Measurements from ENCODE around the gene SPDYC. TPM values are rescaled to one million over a fixed set of nuclear protein-coding genes. Genes with fewer than 3 reads are reported as not detected.

The SPDYC gene
- total RNA-seq, 2 donors from 2014 or later, result not detected

DNA sequence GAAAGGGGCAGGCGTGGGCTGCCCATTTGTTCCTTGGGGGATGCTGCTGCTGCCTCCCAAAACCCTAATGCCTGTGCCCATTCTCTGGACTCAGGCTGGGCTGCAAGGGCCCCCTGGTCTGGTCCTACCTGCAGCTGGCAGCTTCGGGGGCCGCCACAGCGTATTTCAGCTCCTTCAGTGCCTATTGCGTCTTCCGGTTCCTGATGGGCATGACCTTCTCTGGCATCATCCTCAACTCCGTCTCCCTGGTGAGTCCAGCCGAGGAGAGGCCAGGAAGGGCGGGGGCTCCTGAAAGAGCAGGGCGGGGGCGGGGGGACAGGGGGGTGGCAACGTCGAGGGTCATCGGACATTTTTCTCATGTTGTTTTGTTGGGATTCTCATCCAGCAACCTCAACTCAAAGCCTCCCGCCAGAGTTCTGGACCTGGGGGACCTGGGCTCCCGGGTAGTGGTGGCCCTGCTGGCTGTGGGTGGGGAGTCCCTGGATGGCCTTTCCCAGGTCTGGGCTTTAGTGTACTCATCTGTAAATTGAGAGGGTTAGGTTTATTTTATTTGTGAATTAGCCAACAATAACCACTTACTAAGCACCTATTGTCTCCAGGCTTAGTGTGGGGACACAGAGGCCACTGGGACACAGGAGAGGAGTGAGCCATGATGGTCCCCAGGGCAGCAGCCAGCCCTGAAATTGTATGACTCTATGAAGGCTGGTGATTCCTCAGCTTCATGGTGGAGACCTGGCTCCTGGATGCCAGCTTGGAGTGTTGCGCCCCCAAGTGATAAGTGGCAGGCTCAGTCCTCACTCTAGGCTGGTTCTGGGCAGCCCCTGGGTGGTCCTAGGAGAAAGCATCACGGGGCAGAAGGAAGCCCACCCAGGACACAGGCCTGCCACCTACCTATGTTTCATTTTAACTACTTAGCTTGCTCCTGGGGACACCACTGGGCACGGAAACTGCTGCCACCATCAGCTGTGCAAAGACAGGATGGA is 47.7 kb downstream of the SPDYC start:
- ATAC-seq (ENCODE audit: insufficient number of reproducible peaks, low FRiP score, low read depth), result no peak
- Histone ChIP-seq H3K9me3 (no peaks in the 10 kb centered on the region), H3K4me3 (no peak overlapping the region), H3K27me3 (replicated peaks; ENCODE audit: insufficient read depth) (no peaks in the 10 kb centered on the region), H3K27ac (no peak overlapping the region), H3K4me1 (ENCODE audit: control insufficient read depth in 1 of 2, low read depth in 2 of 2) (no peaks in the 10 kb centered on the region), H3K36me3 (no peaks in the 10 kb centered on the region)
- no peak for DNase-seq (ENCODE audit: low spot score)
- TF ChIP-seq, protein P1, sequence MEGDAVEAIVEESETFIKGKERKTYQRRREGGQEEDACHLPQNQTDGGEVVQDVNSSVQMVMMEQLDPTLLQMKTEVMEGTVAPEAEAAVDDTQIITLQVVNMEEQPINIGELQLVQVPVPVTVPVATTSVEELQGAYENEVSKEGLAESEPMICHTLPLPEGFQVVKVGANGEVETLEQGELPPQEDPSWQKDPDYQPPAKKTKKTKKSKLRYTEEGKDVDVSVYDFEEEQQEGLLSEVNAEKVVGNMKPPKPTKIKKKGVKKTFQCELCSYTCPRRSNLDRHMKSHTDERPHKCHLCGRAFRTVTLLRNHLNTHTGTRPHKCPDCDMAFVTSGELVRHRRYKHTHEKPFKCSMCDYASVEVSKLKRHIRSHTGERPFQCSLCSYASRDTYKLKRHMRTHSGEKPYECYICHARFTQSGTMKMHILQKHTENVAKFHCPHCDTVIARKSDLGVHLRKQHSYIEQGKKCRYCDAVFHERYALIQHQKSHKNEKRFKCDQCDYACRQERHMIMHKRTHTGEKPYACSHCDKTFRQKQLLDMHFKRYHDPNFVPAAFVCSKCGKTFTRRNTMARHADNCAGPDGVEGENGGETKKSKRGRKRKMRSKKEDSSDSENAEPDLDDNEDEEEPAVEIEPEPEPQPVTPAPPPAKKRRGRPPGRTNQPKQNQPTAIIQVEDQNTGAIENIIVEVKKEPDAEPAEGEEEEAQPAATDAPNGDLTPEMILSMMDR (IDR thresholded peaks at IDR 0.05), result no peak

DNA sequence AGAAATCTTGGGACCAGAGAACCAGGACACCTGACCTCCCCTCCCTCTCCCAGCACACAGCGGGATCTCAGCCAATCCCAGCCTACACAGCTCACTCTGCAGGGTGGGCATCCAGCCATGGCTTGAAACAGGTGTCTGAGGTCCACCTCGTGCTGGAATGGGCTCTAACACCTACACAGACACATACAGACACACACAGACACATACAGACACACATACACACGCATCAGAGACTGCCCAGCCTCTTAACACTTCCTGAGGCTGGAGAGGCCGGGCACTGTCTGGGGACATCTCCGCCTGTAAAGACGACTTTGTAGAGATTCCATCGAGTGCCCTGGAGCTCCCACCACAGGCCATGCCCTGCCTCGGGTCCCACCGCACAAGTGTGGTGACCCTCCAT is 48.4 kb downstream of the SPDYC start:
- ATAC-seq (ENCODE audit: insufficient number of reproducible peaks, low FRiP score, low read depth), result no peak
- no peak for DNase-seq (ENCODE audit: low spot score)
- Histone ChIP-seq H3K4me3 (no peak overlapping the region), H3K9me3 (no peaks in the 10 kb centered on the region), H3K4me1 (ENCODE audit: control insufficient read depth in 1 of 2, low read depth in 2 of 2) (no peaks in the 10 kb centered on the region), H3K27me3 (replicated peaks; ENCODE audit: insufficient read depth) (no peaks in the 10 kb centered on the region), H3K27ac (no peak overlapping the region), H3K36me3 (no peaks in the 10 kb centered on the region)
- TF ChIP-seq, protein P1 (IDR thresholded peaks at IDR 0.05), result no peak

DNA sequence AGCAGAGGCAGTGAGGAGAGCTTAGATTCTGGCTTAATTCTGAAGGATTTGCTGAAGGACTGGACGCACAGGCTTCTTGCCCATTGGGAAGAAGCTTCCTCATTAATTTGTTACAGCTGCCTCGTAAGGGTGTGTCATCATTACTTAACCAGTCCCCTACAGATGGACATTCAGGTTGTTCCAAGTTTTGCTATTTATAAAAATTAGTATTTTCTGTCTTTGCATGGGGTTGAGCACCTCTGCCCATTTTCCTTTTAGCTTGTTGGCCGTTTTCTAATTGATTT is 49.8 kb downstream of the SPDYC start:
- DNase-seq (ENCODE audit: low spot score) (no peak), ATAC-seq (ENCODE audit: insufficient number of reproducible peaks, low FRiP score, low read depth) (no peak)
- Histone ChIP-seq H3K36me3 (no peaks in the 10 kb centered on the region), H3K27ac (no peak overlapping the region), H3K27me3 (replicated peaks; ENCODE audit: insufficient read depth) (no peaks in the 10 kb centered on the region), H3K4me3 (no peak overlapping the region), H3K9me3 (no peaks in the 10 kb centered on the region), H3K4me1 (ENCODE audit: control insufficient read depth in 1 of 2, low read depth in 2 of 2) (peaks cover 0 to 2% of the 10 kb centered on the region in 2 donors)
- TF ChIP-seq, protein P1 (IDR thresholded peaks at IDR 0.05), result no peak

DNA sequence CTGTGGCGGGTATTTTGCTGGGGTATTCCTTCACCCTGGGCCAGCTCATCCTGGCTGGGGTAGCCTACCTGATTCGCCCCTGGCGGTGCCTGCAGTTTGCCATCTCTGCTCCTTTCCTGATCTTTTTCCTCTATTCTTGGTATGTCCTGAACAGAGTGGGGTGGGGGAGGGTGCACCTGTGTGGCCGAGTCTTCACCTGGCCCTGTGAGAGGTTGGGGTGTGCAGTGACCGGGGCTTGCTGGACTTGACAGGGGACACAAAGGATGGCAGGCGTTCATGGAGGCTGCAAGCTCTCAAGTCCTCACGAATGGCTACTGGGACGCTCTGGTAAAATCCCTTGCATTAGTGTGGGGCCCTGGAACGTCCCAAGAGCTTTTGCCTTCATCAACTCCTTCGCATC is 51.0 kb downstream of the SPDYC start:
- H3K27me3 ChIP-seq (replicated peaks; ENCODE audit: insufficient read depth), result no peaks in the 10 kb centered on the region
- TF ChIP-seq, protein P1 (IDR thresholded peaks at IDR 0.05), result no peak
- DNase-seq (ENCODE audit: low spot score), result no peak
- no peak overlapping the region for H3K27ac ChIP-seq
- H3K36me3 ChIP-seq, result no peaks in the 10 kb centered on the region
- ATAC-seq (ENCODE audit: insufficient number of reproducible peaks, low FRiP score, low read depth), result no peak
- H3K9me3 ChIP-seq, result no peaks in the 10 kb centered on the region
- no peak overlapping the region for H3K4me3 ChIP-seq
- peaks cover 6 to 13% of the 10 kb centered on the region in 2 donors for H3K4me1 ChIP-seq (ENCODE audit: control insufficient read depth in 1 of 2, low read depth in 2 of 2)

Other genes starting within 250 kb of the SPDYC start
- 10 to 100 TPM; 21.0 to 38.2 TPM for gene PPP2R5B, start 245.5 kb upstream of the SPDYC start, total RNA-seq
- not detected for gene GPHA2, start 234.3 kb upstream of the SPDYC start, total RNA-seq
- not detected for gene MAJIN, start 198.1 kb upstream of the SPDYC start, total RNA-seq
- gene BATF2, start 173.3 kb upstream of the SPDYC start, total RNA-seq, result 1 to 10 TPM in 1 of 2 donors, under 1 TPM in 1; 0.92 to 2.6 TPM
- gene ARL2, start 156.1 kb upstream of the SPDYC start, total RNA-seq, result 100 to 1,000 TPM in 1 of 2 donors, 10 to 100 TPM in 1; 85.5 to 197 TPM
- gene SNX15, start 142.8 kb upstream of the SPDYC start, total RNA-seq, result 10 to 100 TPM; 20.7 to 22.7 TPM
- 10 to 100 TPM in 1 of 2 donors, 1 to 10 TPM in 1; 4.7 to 18.0 TPM for gene SAC3D1, start 129.0 kb upstream of the SPDYC start, total RNA-seq
- 10 to 100 TPM; 25.8 to 47.1 TPM for gene NAALADL1, start 111.7 kb upstream of the SPDYC start, total RNA-seq
- 1 to 10 TPM in 1 of 2 donors, under 1 TPM in 1; 0.54 to 5.3 TPM for gene CDCA5, start 86.2 kb upstream of the SPDYC start, total RNA-seq
- 10 to 100 TPM; 36.0 to 51.2 TPM for gene ZFPL1, start 86.0 kb upstream of the SPDYC start, total RNA-seq
- 100 to 1,000 TPM; 333 to 498 TPM for gene VPS51, start 74.0 kb upstream of the SPDYC start, total RNA-seq
- gene TM7SF2, start 58.4 kb upstream of the SPDYC start, total RNA-seq, result 10 to 100 TPM in 1 of 2 donors, 1 to 10 TPM in 1; 2.5 to 49.0 TPM
- 10 to 100 TPM; 10.0 to 13.8 TPM for gene ZNHIT2, start 52.5 kb upstream of the SPDYC start, total RNA-seq
- gene FAU, start 48.1 kb upstream of the SPDYC start, total RNA-seq, result 100 to 1,000 TPM; 365 to 553 TPM
- gene MRPL49, start 47.9 kb upstream of the SPDYC start, total RNA-seq, result 10 to 100 TPM; 44.6 to 61.1 TPM
- 10 to 100 TPM; 73.1 to 78.0 TPM for gene SYVN1, start 35.7 kb upstream of the SPDYC start, total RNA-seq
- gene CAPN1, start 11.7 kb downstream of the SPDYC start, total RNA-seq, result 100 to 1,000 TPM; 168 to 203 TPM
- gene POLA2, start 91.7 kb downstream of the SPDYC start, total RNA-seq, result 10 to 100 TPM in 1 of 2 donors, 1 to 10 TPM in 1; 5.6 to 13.5 TPM
- gene CDC42EP2, start 144.6 kb downstream of the SPDYC start, total RNA-seq, result 10 to 100 TPM in 1 of 2 donors, 1 to 10 TPM in 1; 8.5 to 18.7 TPM
- 10 to 100 TPM; 33.3 to 49.4 TPM for gene DPF2, start 163.6 kb downstream of the SPDYC start, total RNA-seq
- gene TIGD3, start 184.5 kb downstream of the SPDYC start, total RNA-seq, result not detected
- gene SLC25A45, start 212.4 kb downstream of the SPDYC start, total RNA-seq, result 10 to 100 TPM; 19.0 to 26.7 TPM
- 10 to 100 TPM; 45.2 to 45.9 TPM for gene FRMD8, start 216.4 kb downstream of the SPDYC start, total RNA-seq